Neural progenitor cell (in vitro differentiated cells): ENCODE data around the gene MED12L. TPM values are rescaled to one million over a fixed set of nuclear protein-coding genes. Genes with fewer than 3 reads are reported as not detected.

Experiments
- DNase-seq: peaks from one replicate; pipeline ENCODE4 v3.0.0-alpha.2; 2016; ENCODE audit warnings: low spot score
- H2AFZ ChIP-seq: fragments of 200-600 bp; sonication (generic); replicated peaks from 2 replicates; pipeline ENCODE4 v1.6.1; 2016; ENCODE audit warnings: antibody characterized with exemption
- H3F3A ChIP-seq: fragments of 200-600 bp; sonication (generic); 2 replicates; pipeline ENCODE4 v1.6.1; 2016; ENCODE audit warnings: antibody characterized with exemption, low read depth
- H3K27ac ChIP-seq: fragments of 200-600 bp; sonication (generic); 2 replicates; pipeline ENCODE4 v1.5.1; 2016; ENCODE audit warnings: mild to moderate bottlenecking
- H3K27me3 ChIP-seq: fragments of 200-600 bp; sonication (generic); 2 replicates; pipeline ENCODE4 v1.6.1; 2016; ENCODE audit warnings: mild to moderate bottlenecking, moderate library complexity
- H3K36me3 ChIP-seq: fragments of 200-600 bp; sonication (generic); 2 replicates; pipeline ENCODE4 v1.5.1; 2016
- H3K4me1 ChIP-seq: fragments of 200-600 bp; sonication (generic); 2 replicates; pipeline ENCODE4 v1.6.1; 2016; ENCODE audit warnings: mixed run types
- H3K4me2 ChIP-seq: fragments of 200-600 bp; sonication (generic); 2 replicates; pipeline ENCODE4 v1.6.1; 2016
- H3K4me3 ChIP-seq: fragments of 200-600 bp; sonication (generic); 2 replicates; pipeline ENCODE4 v1.5.1; 2016
- H3K79me2 ChIP-seq: fragments of 200-600 bp; sonication (generic); 2 replicates; pipeline ENCODE4 v1.6.1; 2016; ENCODE audit warnings: low read depth
- H3K9ac ChIP-seq: fragments of 200-600 bp; sonication (generic); 2 replicates; pipeline ENCODE4 v1.6.1; 2016
- H3K9me3 ChIP-seq: fragments of 200-600 bp; sonication (generic); 2 replicates; pipeline ENCODE4 v1.5.1; 2016; ENCODE audit warnings: low read depth
- H4K20me1 ChIP-seq: fragments of 200-600 bp; sonication (generic); 2 replicates; pipeline ENCODE4 v1.6.1; 2016; ENCODE audit warnings: low read depth
- H3K27ac Mint-ChIP-seq: 3 replicates; pipeline ENCODE4 v1.8.0; 2021; ENCODE audit warnings: mixed read lengths
- H3K27me3 Mint-ChIP-seq: 2 replicates; pipeline ENCODE4 v1.8.0; 2022; ENCODE audit warnings: low read depth, mild to moderate bottlenecking, inconsistent platforms, moderate library complexity, mixed read lengths; ENCODE audit not compliant: insufficient read depth
- H3K36me3 Mint-ChIP-seq: 3 replicates; pipeline ENCODE4 v1.8.0; 2021; ENCODE audit warnings: mixed read lengths
- H3K4me1 Mint-ChIP-seq: 3 replicates; pipeline ENCODE4 v1.8.0; 2021; ENCODE audit warnings: mixed read lengths
- H3K4me3 Mint-ChIP-seq: 3 replicates; pipeline ENCODE4 v1.8.0; 2021; ENCODE audit warnings: mild to moderate bottlenecking, moderate library complexity, mixed read lengths
- H3K9me3 Mint-ChIP-seq: 3 replicates; pipeline ENCODE4 v1.8.0; 2020; ENCODE audit warnings: mixed read lengths
- EZH2 ChIP-seq: fragments of 200-600 bp; sonication (generic); IDR thresholded peaks from 2 replicates; pipeline ENCODE4 v1.6.1; 2017; ENCODE audit warnings: antibody characterized with exemption, mild to moderate bottlenecking, moderate library complexity
- EZH2phosphoT487 ChIP-seq: fragments of 200-600 bp; sonication (generic); IDR thresholded peaks from 2 replicates; pipeline ENCODE4 v1.6.1; 2017; ENCODE audit warnings: antibody characterized with exemption
- total RNA-seq: library from RNA; depleted of rRNA; stranded (reverse); fragments of >200 nt; gene quantifications from 2 replicates; pipeline ENCODE4 v1.2.3, GENCODE V29; 2015; ENCODE audit warnings: low replicate concordance
- TF ChIP-seq, protein P1 (sequence below): fragments of 200-600 bp; sonication (generic); IDR thresholded peaks from 2 replicates; pipeline ENCODE4 v1.5.1; 2017; ENCODE audit warnings: antibody characterized with exemption, mild to moderate bottlenecking

MED12L gene
- total RNA-seq, 1 donor from 2014 or later: 16.5 TPM

DNA sequence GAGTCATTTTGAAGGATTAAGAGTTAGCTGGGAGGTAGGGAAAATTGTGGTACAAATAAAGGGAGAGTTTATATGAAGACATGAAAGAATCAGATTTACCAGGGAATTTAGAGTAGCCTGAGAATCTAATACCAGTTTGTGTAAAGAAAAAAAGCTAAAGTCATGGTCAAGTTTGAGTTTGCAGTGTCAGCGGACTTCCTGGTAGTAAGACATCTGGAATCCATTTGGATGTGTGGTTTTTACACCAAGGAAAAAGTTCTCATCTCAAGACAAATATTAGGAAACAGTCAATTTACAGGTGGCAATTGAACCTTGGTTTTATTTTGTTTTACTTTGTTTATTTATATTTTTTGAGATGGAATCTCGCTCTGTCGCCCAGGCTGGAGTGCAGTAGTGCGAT, 300.6 kb downstream of the MED12L start:
- no peak overlapping the region for H2AFZ ChIP-seq
- no peaks in the 10 kb centered on the region for H3K9me3 ChIP-seq
- Mint-ChIP-seq H3K27me3 (no peaks in the 10 kb centered on the region), H3K4me3 (no peak overlapping the region), H3K9me3 (no peaks in the 10 kb centered on the region), H3K4me1 (peaks cover 12% of the 10 kb centered on the region), H3K27ac (no peak overlapping the region), H3K36me3 (peaks cover 12% of the 10 kb centered on the region)
- H3K79me2 ChIP-seq: no peaks in the 10 kb centered on the region
- no peaks in the 10 kb centered on the region for H3F3A ChIP-seq
- no peaks in the 10 kb centered on the region for H3K4me1 ChIP-seq
- no peak overlapping the region for H3K9ac ChIP-seq
- H3K4me3 ChIP-seq: no peak overlapping the region
- H3K27ac ChIP-seq: no peak overlapping the region
- no peaks in the 10 kb centered on the region for H4K20me1 ChIP-seq
- no peak overlapping the region for H3K4me2 ChIP-seq
- no peak for DNase-seq
- peaks cover 8% of the 10 kb centered on the region for H3K36me3 ChIP-seq
- TF ChIP-seq EZH2phosphoT487 (no peak), EZH2 (no peak)
- TF ChIP-seq, protein P1, sequence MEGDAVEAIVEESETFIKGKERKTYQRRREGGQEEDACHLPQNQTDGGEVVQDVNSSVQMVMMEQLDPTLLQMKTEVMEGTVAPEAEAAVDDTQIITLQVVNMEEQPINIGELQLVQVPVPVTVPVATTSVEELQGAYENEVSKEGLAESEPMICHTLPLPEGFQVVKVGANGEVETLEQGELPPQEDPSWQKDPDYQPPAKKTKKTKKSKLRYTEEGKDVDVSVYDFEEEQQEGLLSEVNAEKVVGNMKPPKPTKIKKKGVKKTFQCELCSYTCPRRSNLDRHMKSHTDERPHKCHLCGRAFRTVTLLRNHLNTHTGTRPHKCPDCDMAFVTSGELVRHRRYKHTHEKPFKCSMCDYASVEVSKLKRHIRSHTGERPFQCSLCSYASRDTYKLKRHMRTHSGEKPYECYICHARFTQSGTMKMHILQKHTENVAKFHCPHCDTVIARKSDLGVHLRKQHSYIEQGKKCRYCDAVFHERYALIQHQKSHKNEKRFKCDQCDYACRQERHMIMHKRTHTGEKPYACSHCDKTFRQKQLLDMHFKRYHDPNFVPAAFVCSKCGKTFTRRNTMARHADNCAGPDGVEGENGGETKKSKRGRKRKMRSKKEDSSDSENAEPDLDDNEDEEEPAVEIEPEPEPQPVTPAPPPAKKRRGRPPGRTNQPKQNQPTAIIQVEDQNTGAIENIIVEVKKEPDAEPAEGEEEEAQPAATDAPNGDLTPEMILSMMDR: no peak
- no peaks in the 10 kb centered on the region for H3K27me3 ChIP-seq

DNA sequence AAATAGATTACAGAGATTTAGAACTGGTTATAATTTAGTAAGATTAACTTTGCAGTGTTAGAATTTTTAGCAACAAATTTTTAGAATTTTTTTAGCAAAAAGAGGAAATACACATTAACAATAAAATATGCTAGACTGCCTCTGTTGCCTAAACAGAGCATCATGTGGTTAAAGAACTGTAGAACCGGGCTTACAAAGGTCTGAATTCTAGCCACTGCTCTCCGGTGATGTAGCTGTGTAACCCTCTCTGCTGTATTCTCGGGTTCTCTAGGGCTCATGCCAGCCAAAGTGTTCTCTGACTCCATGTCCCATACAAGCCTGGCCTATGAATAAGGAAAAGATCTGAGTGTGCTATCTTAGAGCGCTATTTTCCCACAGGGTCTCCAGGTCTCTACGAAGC, 302.0 kb downstream of the MED12L start:
- H3K4me1 Mint-ChIP-seq: peaks cover 12% of the 10 kb centered on the region
- Histone ChIP-seq H3K4me3 (no peak overlapping the region), H3K27me3 (no peaks in the 10 kb centered on the region), H3K79me2 (no peaks in the 10 kb centered on the region), H2AFZ (no peak overlapping the region), H4K20me1 (no peaks in the 10 kb centered on the region), H3K9me3 (no peaks in the 10 kb centered on the region), H3K27ac (no peak overlapping the region), H3K4me2 (no peak overlapping the region), H3F3A (no peaks in the 10 kb centered on the region), H3K9ac (no peak overlapping the region), H3K4me1 (no peaks in the 10 kb centered on the region), H3K36me3 (peaks cover 8% of the 10 kb centered on the region)
- TF ChIP-seq EZH2 (no peak), EZH2phosphoT487 (no peak)
- TF ChIP-seq, protein P1: no peak
- H3K36me3 Mint-ChIP-seq: peaks cover 13% of the 10 kb centered on the region
- no peaks in the 10 kb centered on the region for H3K27me3 Mint-ChIP-seq
- no peak overlapping the region for H3K27ac Mint-ChIP-seq
- no peak for DNase-seq
- no peaks in the 10 kb centered on the region for H3K9me3 Mint-ChIP-seq
- no peak overlapping the region for H3K4me3 Mint-ChIP-seq

DNA sequence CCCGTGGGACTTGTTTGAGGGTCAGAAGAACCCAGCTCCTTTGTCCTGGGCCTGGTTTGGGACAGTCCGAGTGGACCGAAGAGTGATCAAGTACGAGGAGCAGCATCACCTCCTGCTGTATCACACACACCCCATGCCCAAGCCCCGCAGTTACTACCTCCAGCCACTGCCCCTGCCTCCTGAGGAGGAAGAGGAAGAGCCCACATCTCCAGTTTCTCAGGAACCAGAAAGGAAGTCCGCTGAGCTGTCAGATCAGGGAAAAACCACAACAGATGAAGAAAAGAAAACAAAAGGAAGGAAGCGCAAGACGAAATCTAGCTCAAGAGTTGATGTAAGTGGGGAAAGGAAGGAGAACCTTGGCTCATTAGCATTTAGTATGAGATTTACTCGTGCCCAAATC, 302.4 kb downstream of the MED12L start:
- H3K27ac Mint-ChIP-seq: no peak overlapping the region

More for the DNA sequence above, 302.4 kb downstream of the MED12L start:
- H3K9me3 ChIP-seq: no peaks in the 10 kb centered on the region
- TF ChIP-seq, protein P1: no peak
- TF ChIP-seq EZH2phosphoT487 (no peak), EZH2 (no peak)
- no peaks in the 10 kb centered on the region for H3K9me3 Mint-ChIP-seq
- no peaks in the 10 kb centered on the region for H4K20me1 ChIP-seq
- H3K4me2 ChIP-seq: no peak overlapping the region
- H3K4me1 ChIP-seq: no peaks in the 10 kb centered on the region
- no peak overlapping the region for H3K4me3 ChIP-seq
- no peak overlapping the region for H2AFZ ChIP-seq
- no peaks in the 10 kb centered on the region for H3K27me3 Mint-ChIP-seq
- H3K27ac ChIP-seq: no peak overlapping the region
- DNase-seq: no peak
- peaks cover 11% of the 10 kb centered on the region for H3K36me3 ChIP-seq
- H3F3A ChIP-seq: no peaks in the 10 kb centered on the region
- H3K27me3 ChIP-seq: no peaks in the 10 kb centered on the region
- no peaks in the 10 kb centered on the region for H3K79me2 ChIP-seq
- H3K9ac ChIP-seq: no peak overlapping the region
- H3K4me1 Mint-ChIP-seq: peaks cover 12% of the 10 kb centered on the region
- no peak overlapping the region for H3K4me3 Mint-ChIP-seq
- peaks cover 15% of the 10 kb centered on the region for H3K36me3 Mint-ChIP-seq
